GM03348 (cell line): ENCODE measurements around the gene FAU.
"Not testable (repeated sequence)": the region's sequence is repeated elsewhere in the genome, so short reads cannot be mapped to it uniquely, and the experiment has no call there.

Experiments used
- DNase-seq: peaks from one replicate; pipeline ENCODE4 v3.0.0; 2012; ENCODE audit warnings: low spot score

The FAU gene

GRCh38 chr11:65119670-65119995 is 2.3 kb downstream of the FAU start:
- no peak for DNase-seq

DNA sequence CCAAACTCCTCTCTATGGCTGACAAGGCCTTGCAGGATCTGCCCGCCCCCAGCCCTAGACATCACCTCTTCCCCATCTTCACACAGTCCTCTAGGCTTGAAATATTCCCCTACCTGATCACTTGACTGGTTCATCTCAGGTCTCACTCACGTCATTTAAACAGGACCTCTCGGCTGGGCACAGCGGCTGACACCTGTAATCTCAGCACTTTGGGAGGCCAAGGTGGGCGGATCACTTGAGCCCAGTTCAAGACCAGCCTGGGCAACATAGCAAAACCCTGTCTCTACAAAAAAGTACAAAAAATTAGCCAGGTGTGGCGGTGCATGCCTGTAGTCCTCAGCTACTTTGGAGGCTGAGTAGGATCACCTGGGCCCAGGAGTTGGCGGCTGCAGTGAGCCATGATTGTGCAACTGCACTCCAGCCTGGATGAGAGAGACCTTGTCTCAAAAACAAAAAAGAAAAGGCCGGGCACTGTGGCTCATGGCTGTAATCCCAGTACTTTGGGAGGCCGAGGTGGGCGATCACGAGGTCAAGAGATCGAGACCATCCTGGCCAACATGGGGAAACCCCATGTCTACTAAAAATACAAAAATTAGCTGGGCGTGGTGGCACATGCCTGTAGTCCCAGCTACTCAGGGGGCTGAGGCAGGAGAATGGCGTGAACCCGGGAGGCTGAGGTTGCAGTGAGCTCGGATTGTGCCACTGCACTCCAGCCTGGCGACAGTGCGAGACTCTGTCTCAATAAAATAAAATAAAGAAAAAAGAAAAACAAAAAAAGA is 2.9 kb downstream of the FAU start:
- DNase-seq: not testable (repeated sequence)

- no peak for DNase-seq
These were observed 3.7 kb downstream of the FAU start for GRCh38 chr11:65118097-65118837.

- peak; percentile 97 for DNase-seq
These were observed 4.5 kb downstream of the FAU start, which contains the start of gene ZNHIT2 for GRCh38 chr11:65117206-65118096. Gene ZNHIT2 (minus strand): TSS chr11:65117701. CDS start chr11:65117653, 48 bp downstream.

DNA sequence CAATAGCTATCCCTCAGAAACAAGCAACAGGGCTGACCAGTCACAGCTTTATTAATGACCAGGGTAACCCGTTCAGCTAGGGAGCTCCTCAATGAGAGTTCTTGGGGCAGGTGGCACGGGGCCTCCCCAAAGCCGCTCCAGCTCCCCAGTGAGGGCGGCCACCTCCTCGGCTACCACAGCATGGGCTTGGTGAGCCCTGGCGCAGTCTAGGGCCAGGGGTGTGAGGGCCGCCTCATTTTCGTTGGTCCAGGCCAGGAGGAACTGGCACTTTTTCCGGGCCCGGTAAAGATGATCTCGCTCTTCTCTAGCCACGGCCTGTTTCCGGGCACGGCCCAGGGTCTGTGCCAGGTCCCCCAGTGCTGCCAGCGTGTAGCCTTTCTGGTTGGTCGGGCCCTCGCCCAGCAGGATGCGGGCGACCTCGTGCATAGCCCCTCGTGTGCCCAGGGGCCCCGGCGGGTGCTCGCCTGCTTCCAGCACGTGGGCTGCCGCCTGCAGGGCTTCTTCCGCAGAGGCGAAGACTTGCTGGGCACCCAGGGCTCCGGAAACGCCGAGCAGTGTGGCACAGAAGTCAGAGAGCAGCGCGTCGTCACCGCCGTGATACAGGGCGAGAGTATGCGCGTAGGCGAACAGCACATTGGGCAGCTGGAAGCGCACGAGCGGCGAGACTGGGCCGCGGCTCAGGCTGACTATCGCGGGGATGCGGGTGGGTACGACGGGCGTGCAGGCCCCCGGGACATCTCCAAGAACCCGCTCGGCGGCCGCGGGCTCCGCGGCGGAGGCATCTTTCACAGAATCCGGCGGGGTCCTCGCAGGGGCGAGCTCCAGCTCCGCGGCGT is 5.3 kb downstream of the FAU start:
- peak; percentile 62 for DNase-seq

DNA sequence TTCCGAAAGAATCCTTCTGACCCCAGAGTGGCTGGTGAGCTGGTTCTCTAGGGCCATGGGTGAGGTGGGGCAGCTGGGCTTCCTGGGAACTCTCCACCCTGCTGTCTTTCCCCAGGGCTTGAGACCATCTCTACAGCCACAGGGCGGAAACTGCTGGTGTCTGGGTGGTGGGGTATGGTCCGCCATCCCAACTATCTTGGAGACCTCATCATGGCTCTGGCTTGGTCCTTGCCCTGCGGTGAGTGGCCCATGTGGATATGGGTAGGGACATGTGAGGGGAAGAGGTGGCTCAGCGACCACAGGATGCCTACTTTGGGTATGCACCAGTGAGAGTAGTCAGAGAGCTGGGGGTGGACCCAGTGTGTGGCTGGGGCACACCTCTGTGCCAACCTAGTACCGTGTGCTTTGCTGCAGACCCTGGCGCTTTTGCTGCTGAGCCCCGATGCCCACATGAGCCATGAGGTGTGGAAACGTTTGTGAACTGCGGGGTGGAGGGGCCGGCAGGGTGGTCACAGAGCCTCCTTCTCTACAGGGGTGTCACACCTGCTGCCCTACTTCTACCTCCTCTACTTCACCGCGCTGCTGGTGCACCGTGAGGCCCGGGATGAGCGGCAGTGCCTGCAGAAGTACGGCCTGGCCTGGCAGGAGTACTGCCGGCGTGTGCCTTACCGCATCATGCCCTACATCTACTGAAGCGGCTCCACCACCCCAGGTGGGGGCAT is 6.4 kb downstream of the FAU start:
- no peak for DNase-seq

- DNase-seq: no peak
These were observed 7.3 kb downstream of the FAU start for GRCh38 chr11:65114538-65115171.

- DNase-seq: no peak
These were observed 8.1 kb downstream of the FAU start for GRCh38 chr11:65113839-65114238.

DNA sequence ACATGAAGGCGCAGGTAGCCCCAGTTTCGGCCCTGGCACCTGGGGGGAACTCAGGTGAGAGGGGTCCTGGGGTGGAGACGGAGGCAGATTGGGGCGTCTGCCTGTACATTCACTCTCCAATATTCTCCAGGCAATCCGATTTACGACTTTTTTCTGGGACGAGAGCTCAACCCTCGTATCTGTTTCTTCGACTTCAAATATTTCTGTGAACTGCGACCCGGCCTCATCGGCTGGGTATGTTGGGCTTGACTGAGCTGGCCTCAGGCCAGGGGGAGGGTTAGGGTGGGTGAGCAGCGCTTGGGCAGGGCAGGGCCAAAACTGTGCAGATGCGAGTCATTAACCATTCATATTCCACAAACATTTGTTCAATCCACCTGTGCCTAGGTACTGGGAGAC is 8.6 kb downstream of the FAU start:
- no peak for DNase-seq

- peak; percentile 82 for DNase-seq
These were observed 9.2 kb downstream of the FAU start for GRCh38 chr11:65112546-65113360.

DNA sequence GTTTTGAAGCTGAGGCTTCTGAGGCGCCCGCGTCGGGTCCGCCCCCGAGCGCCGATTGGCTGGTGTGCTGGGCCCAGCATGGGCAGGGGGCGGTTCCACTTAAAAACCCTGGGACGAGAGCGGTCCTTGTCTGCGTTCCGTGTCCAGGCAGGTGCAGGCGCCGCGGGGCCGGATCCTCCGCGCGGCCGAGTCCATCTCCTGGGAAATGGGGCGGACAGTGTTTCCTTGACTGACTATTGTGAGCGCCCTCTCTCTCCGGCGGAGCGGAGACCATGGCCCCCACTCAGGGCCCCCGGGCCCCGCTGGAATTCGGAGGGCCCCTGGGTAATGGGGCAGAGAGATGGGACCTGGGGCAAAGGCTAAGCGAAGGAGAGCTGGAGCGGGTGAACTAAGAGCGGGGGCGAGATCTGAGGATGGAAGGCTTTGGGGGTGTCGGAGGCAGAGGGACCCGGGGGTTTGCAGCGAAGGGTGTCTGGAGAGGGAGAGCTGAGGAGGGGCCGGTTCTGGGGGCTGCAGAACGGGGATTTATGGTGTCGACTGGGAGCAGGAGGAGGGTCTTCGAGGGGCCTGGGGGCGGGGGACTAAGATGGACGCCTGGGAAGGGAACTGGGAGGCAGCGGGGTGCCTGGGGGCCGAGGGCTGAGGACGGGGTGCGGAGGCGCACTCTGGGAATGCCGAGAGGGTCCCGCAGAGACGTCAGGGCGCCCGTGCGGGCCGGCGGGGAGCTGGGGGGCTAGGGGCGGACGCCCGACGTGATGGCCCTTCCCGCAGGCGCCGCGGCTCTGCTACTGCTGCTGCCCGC is 10.0 kb downstream of the FAU start, which contains the start of gene TM7SF2:
Gene TM7SF2 (plus strand): TSS at position 129 of the 802 bp plus-strand sequence. CDS start 144 bp downstream, at position 273.
- peak; percentile 98 for DNase-seq

- DNase-seq: no peak
These were observed 10.7 kb downstream of the FAU start for GRCh38 chr11:65111159-65111743.

GRCh38 chr11:65110354-65110861 is 11.5 kb downstream of the FAU start:
- DNase-seq: peak; percentile 90

DNA sequence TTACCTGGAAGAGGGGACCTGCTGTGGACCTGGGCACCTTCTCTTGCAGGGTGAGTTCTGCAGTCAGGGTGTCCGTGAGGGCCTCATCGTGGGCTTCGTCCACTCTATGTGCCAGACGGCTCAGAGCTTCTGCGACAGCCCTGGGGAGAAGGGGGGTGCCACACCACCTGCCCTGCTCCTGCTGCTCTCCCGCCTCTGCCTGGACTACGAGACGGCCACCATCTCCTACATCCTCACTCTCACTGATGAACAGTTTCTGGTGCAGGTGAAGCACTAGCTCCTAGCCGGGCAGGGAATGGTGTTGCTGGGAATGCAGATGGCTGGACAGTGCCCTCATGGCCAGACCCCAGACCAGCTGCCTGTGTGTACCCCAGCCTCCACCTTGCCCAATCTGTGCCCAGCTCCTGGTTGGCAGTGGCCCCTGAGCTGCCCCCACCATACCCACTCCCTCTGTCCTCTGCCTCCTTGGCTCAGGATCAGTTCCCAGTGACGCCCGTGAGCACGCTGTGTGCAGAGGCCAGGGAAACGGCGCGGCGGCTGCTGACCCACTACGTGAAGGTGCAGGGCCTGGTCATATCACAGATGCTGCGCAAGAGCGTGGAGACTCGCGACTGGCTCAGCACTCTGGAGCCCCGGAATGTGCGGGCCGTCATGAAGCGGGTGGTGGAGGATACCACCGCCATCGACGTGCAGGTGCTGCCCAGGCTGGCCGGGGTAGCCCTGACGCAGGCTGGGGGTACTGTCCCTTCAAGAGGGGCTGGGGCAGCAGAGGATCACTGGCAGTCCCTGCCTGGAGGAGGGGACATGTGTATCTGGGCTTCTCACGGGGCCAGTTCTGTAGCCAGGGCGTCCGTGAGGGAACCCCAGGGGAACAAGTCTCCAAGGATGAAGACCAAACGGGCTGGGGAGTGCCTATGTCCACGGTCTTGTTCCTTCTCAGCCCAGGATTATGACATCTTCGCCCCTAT is 12.4 kb downstream of the FAU start:
- DNase-seq: no peak

DNA sequence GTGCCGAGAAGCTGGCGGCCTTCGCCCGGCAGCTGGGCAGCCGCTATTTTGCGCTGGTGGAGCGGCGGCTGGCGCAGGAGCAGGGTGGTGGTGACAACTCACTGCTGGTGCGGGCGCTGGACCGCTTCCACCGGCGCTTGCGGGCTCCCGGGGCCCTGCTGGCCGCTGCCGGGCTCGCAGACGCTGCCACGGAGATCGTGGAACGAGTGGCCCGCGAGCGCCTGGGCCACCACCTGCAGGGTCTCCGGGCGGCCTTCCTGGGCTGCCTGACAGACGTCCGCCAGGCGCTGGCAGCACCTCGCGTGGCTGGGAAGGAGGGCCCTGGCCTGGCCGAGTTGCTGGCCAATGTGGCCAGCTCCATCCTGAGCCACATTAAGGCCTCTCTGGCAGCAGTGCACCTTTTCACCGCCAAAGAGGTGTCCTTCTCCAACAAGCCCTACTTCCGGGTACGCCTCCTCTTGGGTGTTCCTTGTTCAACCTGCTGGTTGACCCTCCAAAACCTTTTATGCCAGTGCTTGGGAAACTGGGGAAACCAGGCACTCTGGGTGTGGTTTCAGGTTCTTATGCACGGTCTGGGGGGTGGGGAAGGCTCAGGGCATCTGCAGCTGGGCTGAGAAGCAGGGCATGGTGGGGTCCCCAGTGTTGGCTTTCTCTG is 13.3 kb downstream of the FAU start:
- DNase-seq: no peak
